Measurements from ENCODE around the gene DNAJB1.

DNA sequence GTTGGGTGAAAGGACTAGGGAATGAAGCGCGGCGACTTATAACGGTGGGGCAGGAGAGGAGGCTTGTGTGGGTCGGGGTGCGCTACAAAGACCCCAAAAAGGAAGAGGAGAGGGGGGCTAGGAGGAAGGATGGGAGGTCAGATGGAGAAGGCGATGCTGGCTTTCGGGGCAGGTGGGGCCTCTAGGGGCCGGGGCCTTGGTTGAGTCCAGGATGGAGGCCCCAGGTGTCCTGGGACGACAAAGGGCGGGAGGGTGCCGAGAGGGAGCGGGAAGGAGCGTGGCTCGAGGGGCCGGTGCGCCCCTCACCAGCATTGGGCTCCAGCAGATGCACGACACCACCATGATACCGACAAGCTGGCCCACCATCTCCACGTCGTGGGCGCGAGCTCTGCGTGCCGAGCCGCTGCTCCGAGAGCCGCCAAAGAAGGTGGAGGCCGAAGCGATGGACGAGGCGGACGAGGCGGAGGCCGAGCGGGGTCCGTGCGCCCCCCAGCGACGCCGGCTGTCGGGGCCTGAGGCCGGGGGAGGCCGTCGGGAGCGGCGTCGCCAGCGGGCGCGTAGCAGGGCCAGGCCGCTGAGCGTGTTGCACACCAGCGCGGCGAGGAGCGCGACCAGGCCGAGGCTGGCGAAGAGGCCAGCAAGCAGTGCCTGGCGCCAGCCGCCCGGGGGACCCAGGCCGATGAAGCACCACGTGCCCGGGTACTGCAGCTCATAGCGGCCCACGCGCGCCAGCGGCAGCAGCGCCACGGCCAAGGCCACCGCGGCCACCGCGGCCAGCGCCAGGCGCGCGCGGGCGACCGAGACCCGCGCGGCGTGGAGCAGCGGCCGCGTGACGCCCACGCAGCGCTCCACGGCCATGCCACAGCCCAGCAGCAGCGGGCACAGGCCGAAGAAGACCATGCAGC lies 44.9 kb downstream of the DNAJB1 start:
- TF ChIP-seq, protein P1, sequence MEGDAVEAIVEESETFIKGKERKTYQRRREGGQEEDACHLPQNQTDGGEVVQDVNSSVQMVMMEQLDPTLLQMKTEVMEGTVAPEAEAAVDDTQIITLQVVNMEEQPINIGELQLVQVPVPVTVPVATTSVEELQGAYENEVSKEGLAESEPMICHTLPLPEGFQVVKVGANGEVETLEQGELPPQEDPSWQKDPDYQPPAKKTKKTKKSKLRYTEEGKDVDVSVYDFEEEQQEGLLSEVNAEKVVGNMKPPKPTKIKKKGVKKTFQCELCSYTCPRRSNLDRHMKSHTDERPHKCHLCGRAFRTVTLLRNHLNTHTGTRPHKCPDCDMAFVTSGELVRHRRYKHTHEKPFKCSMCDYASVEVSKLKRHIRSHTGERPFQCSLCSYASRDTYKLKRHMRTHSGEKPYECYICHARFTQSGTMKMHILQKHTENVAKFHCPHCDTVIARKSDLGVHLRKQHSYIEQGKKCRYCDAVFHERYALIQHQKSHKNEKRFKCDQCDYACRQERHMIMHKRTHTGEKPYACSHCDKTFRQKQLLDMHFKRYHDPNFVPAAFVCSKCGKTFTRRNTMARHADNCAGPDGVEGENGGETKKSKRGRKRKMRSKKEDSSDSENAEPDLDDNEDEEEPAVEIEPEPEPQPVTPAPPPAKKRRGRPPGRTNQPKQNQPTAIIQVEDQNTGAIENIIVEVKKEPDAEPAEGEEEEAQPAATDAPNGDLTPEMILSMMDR (IDR thresholded peaks at IDR 0.05): no peak
- TF ChIP-seq EP300 (IDR thresholded peaks at IDR 0.05) (no peak), POLR2AphosphoS5 (IDR thresholded peaks at IDR 0.05) (no peak)
